Smooth muscle cell of the brain vasculature (primary cell): ENCODE results near the gene HAND1.

Source experiments
- DNase-seq: peaks from one replicate; pipeline ENCODE4 v3.0.0-alpha.2; 2012; ENCODE audit warnings: low read depth, low spot score

HAND1 gene

DNA sequence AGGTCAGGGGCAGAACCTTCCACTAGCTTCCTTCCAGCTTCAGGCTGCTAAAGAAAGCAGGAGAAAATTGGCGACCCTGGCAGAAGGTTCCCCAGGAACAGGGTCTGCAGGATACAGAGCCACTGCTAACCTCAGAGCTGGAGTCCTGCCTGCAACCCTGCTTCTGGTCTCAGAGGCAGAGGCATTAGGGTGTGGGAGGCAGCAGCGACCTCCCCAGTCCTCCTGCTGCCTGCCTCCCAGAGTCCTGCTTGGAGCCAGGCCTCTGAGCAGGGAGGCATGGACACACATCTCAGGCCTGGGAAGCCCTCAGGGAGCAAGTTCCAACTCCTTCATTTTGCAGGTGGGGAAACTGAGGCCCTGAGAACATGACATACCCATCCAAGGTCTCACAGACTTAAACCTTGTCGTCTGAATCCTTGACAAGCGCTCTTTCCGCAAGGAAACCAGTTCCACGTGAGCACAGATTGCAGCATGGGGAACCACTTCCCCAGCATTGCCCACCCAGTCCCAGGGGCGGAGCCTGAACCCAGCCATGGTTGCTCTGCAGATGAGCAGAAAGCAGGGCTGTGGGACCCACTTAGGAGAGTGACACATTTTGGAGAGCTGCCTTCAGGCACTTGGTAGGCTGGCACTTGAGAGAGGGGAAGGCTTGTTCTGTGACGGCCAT is 28.2 kb upstream of the HAND1 start:
- no peak for DNase-seq

DNA sequence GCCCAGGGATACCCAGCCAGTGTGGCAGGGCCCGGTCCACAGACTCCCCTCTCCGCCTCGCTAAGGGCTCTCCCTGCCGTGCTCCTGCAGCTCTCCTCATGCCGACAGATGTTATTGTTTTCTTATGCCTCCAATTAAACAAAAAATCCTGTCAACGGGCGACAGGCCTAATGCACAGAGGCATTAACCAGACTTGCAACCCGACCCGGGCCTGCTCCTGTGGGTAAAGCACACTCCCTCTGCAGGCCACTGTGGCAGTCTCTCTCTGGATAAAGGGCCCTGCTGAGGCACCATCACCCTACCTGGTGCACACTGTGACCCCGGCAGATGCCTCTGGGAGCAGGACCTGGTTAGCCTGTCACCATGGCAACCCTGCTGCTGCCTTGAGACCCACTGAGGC is 27.5 kb upstream of the HAND1 start:
- no peak for DNase-seq

DNA sequence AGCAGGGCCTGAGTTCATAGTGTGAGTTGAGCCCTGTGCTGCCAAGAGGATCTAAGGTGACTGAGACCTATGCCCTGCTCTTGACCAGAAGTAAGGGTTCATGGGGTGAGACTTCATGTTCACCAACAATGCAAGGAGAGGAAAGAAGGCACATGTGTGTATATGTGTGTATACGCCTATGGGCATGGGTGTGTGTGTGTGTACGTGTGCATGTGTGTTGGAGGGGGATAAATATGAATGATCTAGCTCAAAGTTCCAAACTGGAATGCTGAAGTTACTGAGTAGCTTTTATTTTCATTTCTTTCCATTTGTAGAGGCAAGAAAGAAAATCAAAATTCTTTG is 25.6 kb upstream of the HAND1 start:
- DNase-seq: no peak

DNA sequence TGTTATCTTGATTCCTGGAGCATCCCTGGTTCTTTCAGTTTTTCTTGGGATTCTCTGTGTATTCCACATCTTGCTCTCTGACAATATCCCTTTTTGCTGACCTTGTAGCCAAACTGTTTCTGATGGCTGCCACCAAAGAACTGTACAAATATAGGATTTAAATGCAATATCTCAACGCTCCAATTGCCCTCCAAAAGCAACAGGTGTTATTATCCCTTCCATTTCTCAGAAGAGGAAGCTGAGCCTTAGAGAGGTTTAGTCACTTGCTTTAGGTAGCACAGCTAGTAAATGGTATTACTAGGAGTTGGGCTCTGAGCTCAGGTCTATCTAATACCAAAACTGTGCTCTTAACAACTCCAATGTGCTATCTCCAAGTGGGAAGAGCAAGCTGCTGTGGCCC is 24.2 kb upstream of the HAND1 start:
- no peak for DNase-seq

DNA sequence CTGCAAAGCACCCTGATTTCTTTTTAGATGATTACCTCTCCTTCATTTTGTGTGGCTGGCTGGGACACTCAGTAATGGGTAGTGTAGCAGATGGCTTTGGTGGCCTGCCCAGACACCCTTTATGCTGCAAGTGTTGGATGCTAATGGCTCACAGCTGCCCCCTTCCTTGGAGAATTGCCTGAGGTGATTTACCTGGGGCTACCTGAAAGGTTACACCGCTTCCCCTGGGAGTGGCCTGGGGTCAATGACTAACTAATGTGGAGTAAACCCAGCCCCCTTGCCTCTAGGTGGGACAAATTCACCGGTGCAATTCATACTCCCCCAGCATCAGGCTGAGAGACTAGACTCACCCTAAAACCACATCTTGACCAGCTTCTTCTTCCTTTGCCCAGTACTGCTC is 23.5 kb upstream of the HAND1 start:
- no peak for DNase-seq

DNA sequence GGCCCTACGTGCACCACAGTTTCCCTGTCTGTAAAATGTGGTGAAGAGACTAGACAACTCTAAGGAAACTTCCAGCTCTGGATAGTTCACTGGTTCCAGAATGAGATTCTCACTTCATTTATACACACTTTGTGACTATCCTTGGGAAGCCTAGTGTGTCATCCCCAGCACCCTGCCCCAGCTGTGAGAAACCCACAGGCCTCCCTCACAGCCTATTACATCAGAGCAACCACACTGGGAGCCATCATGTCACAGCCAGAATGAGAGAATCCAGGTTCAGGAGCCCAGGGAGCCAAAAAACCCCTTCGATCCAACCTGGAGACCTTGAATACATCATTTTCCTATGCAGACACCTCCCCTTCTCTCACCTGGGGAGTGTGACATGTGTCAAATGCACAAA is 21.0 kb upstream of the HAND1 start:
- DNase-seq: no peak

DNA sequence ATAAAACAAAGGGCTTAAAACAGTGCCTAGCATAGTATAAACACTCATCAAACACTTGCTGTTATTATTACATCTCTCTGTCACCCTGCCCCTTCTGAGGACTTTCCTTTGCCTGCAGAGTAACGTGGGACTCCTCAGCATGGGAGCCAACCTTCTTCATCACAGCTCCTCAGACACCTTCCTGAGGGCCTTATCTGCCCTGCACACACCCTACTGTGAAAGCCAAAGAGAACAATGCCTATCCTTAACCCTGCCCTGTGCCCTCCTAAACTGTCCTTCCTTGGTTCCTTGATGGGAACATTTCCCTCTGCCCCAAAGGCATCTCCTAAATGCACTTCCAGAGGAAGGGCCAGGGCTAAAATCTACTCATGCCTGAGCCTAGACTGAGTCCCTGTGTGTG is 20.6 kb upstream of the HAND1 start:
- no peak for DNase-seq

DNA sequence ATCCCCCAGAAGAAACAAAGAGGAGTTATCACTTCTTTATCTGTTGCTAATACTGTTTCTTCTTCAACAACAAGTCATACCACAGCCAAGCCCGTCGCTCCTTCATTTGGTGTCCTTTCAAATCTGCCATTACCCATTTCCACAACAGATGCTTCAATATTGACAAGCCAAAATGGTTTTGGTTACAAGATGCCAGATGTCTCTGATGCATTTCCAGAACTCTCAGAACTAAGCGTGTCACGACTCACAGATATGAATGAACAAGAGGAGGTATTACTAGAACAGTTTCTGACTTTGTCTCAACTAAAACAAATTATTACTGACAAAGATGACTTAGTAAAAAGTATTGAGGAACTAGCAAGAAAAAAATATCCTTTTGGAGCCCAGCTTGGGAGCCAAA is 16.0 kb upstream of the HAND1 start:
- no peak for DNase-seq

DNA sequence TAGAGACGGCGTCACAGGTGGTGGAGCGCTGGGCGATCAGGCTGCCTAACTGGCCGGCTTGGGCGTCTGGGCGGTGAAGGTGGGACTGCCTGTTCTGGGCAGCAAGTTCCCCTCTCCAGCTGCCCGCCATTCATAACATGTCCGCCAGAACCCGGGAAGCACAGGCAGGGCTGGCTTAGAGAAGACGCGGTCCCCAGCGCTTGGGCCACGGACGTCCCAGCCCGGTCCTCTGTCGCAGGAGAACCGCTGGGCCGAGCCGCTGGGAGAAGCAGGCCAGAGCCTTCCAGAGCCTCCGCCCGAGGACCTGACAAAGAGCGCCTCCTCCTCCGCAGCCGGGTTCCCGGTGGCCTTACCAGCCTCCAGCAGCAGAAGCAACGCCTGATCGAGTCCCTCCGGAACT is 15.2 kb upstream of the HAND1 start:
- no peak for DNase-seq

DNA sequence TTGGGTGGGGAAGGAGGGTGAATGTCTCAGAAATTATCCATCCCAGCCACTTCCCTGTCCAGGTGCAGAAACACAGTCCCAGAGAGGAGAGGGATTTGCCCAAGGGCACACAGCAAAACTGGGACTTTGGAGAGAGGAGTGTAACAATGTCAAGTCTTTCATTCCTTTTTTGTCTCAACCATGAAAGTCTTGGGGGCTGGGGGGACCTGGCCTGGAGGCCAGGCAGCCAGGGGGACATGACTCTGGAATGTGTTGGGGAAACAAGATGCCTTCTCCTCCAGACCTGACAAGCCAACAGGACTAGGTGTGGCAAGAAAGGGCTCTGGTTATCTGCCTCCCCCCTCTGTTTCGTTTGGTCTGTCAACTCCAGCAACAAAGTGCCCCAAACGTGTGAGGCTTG is 13.9 kb upstream of the HAND1 start:
- no peak for DNase-seq

DNA sequence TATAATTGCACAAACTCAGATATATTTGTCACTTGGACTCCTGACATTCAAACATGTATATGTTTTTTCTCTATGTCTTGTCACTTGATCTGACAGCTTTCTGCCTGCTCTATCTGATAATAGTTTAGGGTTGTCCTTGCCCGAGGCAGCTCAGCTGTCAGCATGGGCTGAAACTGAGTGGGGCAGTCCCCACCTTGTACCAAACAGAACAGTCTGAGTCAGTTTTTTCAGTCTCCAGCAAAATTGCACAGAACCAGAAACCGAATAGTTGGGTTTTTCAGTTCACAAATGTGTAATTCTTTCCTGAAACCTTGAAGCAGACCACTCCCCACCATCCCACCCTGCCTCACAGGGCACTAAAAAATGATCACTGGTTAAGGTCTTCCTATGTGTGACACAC is 9.5 kb upstream of the HAND1 start:
- DNase-seq: no peak

DNA sequence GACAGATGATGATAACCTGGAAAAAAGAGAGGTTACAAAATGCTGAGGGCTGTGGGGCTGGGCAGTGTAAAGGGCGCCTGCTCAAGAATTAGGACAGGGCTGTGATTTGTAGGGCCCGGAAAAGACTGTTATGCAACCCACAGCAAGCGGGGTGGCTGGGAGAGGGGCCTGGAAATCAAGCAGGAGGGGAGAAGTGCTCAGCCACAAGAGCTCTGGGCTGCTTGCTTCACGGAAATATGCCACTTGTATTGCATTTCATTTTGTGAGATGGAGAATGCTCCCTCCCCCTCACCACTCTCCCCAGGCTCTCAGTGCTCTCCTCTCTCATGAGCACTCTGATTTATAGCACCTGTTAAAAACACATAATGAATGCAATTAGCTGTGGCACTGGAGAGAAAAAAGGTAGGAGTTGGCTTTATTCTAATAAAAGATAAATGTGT is 8.4 kb upstream of the HAND1 start:
- DNase-seq: no peak

DNA sequence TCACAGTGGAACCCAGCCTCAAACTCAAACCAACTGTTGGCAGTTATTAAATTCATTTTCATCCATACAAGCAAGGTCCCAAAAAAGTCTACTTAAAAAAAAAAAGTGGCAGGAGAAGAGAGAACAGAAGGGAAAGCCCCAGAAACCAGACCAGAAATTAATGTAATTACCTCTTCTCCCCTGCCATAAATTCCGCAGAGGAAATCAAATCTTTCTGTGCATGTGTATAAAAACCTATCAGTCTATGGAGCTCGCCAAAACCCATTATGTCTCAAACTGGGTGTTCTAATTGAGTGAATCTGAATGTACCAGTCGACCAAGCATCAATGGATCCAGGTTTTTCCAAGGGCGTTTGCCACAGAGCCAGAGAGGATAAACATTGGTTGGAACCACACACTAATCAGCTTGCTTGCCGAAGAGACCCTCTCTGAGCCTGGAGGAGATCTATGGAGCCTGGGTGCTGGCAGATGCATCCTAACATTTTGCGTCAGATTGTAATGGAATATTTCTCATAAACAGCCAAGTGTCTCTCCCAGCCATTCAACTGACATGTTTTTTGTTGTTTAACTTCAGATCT is 7.9 kb upstream of the HAND1 start:
- no peak for DNase-seq

DNA sequence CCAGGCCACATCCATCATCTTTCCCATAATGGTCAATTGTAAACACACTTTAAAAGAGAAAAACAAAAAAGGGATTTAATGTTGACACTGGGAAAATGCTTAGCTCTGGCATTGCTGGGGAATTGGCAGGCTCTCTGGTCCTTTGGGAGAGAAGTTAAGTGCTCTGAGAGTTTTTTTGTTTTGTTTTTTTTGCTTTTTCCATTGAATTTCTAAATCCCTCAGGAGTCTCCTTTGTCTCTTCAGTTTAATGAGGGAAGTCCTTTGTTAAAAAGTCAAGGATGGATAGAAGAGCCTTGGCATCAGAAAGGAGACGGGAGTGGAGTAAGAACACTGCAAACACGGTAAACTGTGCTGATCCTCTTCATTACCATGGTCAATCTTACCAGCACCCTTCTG is 7.1 kb upstream of the HAND1 start:
- no peak for DNase-seq

DNA sequence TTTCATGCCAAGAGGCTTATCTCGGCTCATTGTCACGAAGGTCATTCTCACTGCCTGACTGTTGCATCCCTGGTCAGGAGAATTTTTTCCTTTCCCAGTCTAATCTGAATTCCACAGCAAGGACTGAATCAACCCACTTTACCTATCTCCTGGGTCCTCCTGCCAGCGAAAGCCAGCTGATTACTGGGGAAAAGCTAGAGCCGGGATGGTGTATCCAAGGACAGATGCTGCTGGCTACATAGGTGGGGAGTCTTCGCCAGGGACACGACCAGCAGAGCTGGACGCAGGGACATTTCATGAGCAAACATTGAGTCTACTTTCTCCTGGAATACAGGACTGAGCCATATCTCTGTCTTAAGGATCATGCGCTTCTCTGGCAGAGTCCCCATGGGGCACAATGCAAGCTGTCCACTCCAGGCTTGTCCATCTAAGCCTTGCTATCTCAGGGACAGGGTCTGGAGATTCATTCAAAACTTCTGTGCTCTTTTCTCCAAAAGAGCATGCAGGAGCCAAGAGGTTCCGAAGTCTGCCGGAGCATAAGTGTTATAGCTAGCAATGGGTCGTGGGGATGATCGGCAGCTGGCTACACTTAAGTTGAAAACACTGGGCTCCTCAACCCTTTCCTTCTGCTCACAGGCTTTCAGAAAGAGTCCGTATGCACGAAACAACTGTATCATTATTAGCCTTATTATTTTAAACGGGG is 6.5 kb upstream of the HAND1 start:
- no peak for DNase-seq

DNA sequence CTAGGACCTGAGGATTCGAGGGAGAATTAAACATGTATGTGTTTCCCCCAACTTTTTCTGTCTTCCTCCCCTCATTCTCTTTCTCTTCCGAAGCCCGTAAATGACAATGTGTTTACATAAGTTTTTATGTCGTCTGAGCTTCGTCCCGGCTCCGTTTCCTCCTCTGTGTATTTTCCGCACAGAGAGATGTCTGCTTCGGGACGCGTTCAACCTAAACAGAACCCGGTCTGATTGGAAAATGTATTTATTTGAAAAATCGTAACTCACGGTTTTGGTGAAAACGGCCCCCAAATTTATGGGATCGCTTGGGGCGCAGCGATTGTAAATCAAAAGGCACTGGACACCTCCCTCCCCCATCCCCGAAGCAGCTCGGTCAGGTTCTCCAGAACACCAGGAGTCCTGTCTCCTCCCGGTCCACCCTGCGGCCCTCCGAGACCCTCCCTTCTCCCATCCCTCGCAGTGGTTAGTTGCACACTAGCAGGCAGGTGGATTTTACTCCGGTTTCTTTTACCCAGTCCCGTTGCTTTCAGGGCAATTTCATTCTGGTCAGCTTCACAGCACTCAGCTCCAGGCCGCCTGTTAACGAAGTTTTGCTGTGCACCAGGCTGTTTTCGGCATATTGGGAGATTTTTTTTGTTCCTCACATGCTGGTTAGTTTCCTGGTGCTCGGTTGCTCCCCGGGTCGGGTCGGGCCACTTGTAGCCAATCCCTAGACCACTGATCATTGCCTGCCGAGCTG is 5.8 kb upstream of the HAND1 start:
- DNase-seq: no peak

DNA sequence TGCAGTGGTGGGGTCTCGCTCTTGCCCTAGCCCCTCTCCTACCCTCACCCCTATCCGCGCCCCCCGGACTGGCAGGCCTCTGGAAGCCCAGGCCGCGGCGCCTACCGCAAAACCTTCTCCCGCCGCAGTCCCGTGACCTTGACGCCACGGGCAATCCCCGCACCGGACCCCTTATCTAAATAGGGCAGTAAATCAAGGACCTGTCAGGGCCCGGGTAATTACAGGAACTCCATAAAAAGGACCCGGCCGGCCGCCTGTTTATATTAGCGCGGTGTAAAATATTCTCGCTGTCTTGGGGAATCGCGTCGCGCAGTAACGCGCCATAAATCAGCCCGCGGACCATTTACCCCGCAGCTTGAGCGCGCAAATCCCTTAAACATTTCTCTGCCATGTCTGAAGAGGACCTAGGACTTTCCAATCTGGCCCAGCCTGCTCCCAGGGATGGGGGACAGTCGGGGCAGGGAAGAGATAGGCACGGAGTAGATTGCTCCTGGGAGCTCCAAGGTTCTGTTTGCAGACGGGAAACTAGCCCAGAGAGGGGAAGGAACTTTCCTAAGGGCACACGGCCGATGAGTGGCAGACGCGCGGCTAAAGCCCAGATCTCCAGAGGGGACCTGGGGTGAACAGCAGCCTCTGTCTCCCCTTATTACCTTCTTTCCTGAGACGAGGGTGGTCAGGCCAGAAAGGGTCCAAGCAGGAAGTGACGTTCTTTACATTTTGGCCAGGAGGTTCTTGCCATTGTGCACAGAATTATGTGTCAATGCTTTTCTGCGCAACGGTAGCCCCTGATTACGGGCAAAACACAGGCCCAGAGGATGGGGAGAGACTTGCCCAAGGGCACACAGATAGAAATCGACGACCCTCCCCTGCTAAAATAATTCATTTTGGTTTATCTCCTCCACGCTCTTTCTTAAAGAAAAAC is 4.8 kb upstream of the HAND1 start:
- DNase-seq: no peak

DNA sequence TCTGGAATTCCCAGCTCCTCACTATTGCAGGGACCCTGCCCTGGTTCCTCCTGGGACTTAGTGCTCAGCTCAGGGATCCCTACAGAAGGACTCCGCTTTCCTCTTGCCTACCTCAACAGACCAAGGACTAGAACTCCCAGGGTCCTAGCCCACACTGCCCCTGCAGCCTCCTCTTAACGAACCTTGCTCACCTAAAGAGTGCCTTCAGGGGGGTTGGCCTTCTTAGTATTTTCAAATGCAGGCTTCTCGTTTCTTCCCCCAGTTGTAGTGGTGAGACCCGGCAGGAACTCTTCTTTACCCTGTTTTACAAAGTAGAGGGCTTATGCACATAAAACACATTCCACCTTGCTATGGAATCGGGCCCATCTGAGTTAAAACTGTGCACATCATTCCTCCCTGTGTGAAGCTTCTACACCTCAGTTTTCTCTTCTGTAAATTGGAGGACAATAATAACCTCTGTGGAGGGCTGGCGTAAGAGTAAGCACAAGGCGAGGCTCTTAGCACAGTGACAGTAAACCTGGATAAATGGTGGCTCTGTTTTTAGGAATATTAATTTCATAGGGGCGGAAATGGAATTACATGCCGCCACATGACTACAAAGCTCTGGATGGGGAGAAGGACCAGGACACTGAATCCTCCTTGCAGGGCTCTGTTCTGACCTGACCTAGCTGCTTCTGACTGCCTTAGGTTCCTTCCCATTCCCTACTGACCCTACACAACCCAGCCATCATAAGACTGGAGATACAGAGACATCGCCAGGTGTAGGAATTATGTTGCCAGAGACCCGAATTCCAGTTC is 3.8 kb upstream of the HAND1 start:
- DNase-seq: no peak

DNA sequence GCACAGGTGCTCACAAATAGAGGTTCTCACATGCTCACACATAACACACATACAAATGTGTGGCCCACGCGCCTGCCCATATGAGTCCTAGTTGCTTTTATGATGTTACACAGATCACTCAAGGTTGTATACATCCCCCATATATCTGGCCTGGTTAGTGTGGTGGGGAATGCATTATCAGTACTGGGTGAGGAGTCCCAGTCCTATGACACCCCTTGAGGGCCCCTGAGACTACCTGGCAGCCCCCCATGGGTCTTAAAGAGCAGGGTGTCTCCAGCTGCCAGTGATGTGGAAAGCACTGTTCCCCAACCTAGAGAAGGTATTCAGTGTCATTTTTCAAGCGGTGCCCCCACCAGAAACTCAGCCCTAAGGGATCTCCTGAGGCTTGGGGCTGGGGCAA is 2.8 kb upstream of the HAND1 start:
- DNase-seq: no peak

DNA sequence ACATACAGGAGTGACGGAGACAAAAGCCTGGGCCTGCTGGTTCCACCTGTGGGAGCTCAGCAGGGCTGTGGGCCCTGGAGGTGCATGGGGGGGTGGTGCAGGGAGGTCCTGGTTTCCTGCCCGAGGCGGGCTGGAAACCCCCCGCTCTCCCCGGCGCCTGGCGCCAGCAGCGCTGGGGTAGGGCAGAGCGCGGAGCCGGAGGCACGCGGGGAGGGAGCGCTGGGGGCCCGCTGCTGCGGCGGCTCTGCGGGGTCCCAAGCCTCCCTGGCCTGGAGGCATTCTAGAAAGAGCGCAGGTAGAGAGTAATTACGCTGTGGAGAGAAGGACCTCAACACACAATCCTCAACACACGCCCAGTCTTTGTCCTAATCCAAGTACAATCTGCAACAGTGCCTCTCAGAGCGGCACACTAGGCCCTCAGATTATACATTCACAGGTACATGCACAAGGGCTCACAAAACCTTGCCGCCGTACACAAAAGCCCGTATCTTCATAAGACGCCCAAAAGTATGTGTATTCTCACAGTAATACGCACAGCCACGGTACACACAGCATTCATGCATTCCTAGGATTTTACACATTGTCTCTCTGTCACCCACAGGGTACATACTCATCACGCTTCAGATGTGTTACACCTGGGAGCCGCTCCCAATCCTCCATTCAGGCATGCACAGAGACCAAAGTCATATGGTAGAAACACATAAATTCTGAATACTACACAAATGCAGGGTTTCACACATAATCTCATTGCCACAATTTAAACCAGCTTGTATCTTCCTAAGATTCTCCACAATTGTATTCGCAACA is 2.1 kb upstream of the HAND1 start:
- no peak for DNase-seq
